Tibial nerve (tissue), 4 donors: ENCODE measurements around the gene SCOC. TPM values are rescaled to one million over a fixed set of nuclear protein-coding genes. Genes with fewer than 3 reads are reported as not detected.

Source experiments
- DNase-seq, 2 donors: peaks; one replicate each; pipeline ENCODE4 v3.0.0-alpha.2; 2019; ENCODE audit warnings: low spot score in 2 of 2
- H3K27ac ChIP-seq, 4 donors: fragments of 200-600 bp; sonication (generic) in 3 of 4; one replicate each; pipeline ENCODE4 v1.5.1; 2017 to 2019; ENCODE audit warnings: mild to moderate bottlenecking in 1 of 4
- H3K27me3 ChIP-seq, 2 donors: fragments of 200-600 bp; sonication (generic) in 1 of 2; one replicate each; pipeline versions ENCODE4 v1.5.1 to v1.6.0; 2017 to 2019
- H3K36me3 ChIP-seq, 3 donors: fragments of 200-600 bp; sonication (generic); one replicate each; pipeline ENCODE4 v1.5.1; 2018 to 2019
- H3K4me1 ChIP-seq, 4 donors: fragments of 200-600 bp; sonication (generic) in 3 of 4; one replicate each; pipeline ENCODE4 v1.5.1; 2017 to 2019
- H3K4me3 ChIP-seq, 4 donors: fragments of 200-600 bp; sonication (generic) in 3 of 4; one replicate each; pipeline ENCODE4 v1.5.1; 2017 to 2019; ENCODE audit warnings: mild to moderate bottlenecking in 1 of 4, moderate library complexity in 1 of 4
- H3K9me3 ChIP-seq, 4 donors: fragments of 200-600 bp; sonication (generic) in 3 of 4; one replicate each; pipeline ENCODE4 v1.5.1; 2017 to 2019
- CTCF ChIP-seq, 5 experiments: fragments of 200-600 bp in 3 of 5; fragments of 450-650 bp in 2 of 5; sonication (generic) in 3 of 5; IDR thresholded peaks; one replicate each; pipeline ENCODE4 v1.5.1; 2016 to 2019; ENCODE audit warnings: antibody characterized with exemption in 5 of 5, mild to moderate bottlenecking in 3 of 5, moderate library complexity in 2 of 5
- EP300 ChIP-seq, 2 donors: sonication (generic); formaldehyde crosslinking; IDR thresholded peaks; one replicate each; pipeline ENCODE4 v1.6.1; 2017; ENCODE audit warnings: antibody characterized with exemption in 2 of 2, mild to moderate bottlenecking in 1 of 2
- POLR2A ChIP-seq, 2 donors: fragments of 450-650 bp; IDR thresholded peaks; one replicate each; pipeline ENCODE4 v1.6.1; 2017; ENCODE audit warnings: antibody characterized with exemption in 2 of 2, mild to moderate bottlenecking in 2 of 2, moderate library complexity in 2 of 2
- WGBS, 2 donors: methylation state at CpG; one replicate each; pipeline ENCODE4 v1.1.5; 2018; 5-methylcytosine and 5-hydroxymethylcytosine counted together
- total RNA-seq, 4 donors: library from RNA; depleted of rRNA; stranded (reverse); fragments of >200 nt; gene quantifications; one replicate each; pipeline ENCODE4 v1.1.0, GENCODE V29; 2016

SCOC gene
- total RNA-seq, 4 donors from 2014 or later = 35.7 to 51.9 (median 46.5) TPM

- H3K9me3 ChIP-seq = no peaks in the 10 kb centered on the region
- TF ChIP-seq EP300 (IDR thresholded peaks at IDR 0.05) = no peak
- TF ChIP-seq CTCF (IDR thresholded peaks at IDR 0.05) = no peak
- TF ChIP-seq POLR2A (IDR thresholded peaks at IDR 0.05) = no peak
- H3K4me1 ChIP-seq = peaks cover 0 to 12% (median 0%) of the 10 kb centered on the region in 4 donors
- no peaks in the 10 kb centered on the region for H3K27me3 ChIP-seq
- no peaks in the 10 kb centered on the region for H3K36me3 ChIP-seq
- WGBS, 2 donors = 75 to 85% methylated on average over 3 of the region's 3 CpGs
- H3K27ac ChIP-seq = no peak overlapping the region
- no peak overlapping the region for H3K4me3 ChIP-seq
- no peak for DNase-seq
Observed at GRCh38 chr4:140344101-140344500, 29.3 kb upstream of the SCOC start.

GRCh38 chr4:140344621-140345020 is 28.8 kb upstream of the SCOC start:
- WGBS, 2 donors = 80 to 81% methylated on average over 9 of the region's 9 CpGs
- Histone ChIP-seq H3K4me3 (no peak overlapping the region), H3K27ac (no peak overlapping the region), H3K36me3 (no peaks in the 10 kb centered on the region), H3K27me3 (no peaks in the 10 kb centered on the region), H3K9me3 (no peaks in the 10 kb centered on the region), H3K4me1 (peaks cover 0 to 12% (median 0%) of the 10 kb centered on the region in 4 donors)
- TF ChIP-seq CTCF (IDR thresholded peaks at IDR 0.05) (no peak), EP300 (IDR thresholded peaks at IDR 0.05) (no peak), POLR2A (IDR thresholded peaks at IDR 0.05) (no peak)
- no peak for DNase-seq

- Histone ChIP-seq H3K4me3 (no peak overlapping the region), H3K4me1 (peaks cover 0 to 12% (median 0%) of the 10 kb centered on the region in 4 donors), H3K27me3 (no peaks in the 10 kb centered on the region), H3K36me3 (no peaks in the 10 kb centered on the region), H3K27ac (no peak overlapping the region), H3K9me3 (no peaks in the 10 kb centered on the region)
- WGBS, 2 donors = 77 to 84% methylated on average over 9 of the region's 9 CpGs
- TF ChIP-seq EP300 (IDR thresholded peaks at IDR 0.05) (no peak), POLR2A (IDR thresholded peaks at IDR 0.05) (no peak), CTCF (IDR thresholded peaks at IDR 0.05) (no peak)
- no peak for DNase-seq
Observed at GRCh38 chr4:140346136-140346535, 27.3 kb upstream of the SCOC start.

GRCh38 chr4:140349816-140350215 is 23.6 kb upstream of the SCOC start:
- Histone ChIP-seq H3K9me3 (no peaks in the 10 kb centered on the region), H3K4me3 (no peak overlapping the region), H3K27ac (no peak overlapping the region), H3K27me3 (no peaks in the 10 kb centered on the region), H3K4me1 (no peaks in the 10 kb centered on the region), H3K36me3 (no peaks in the 10 kb centered on the region)
- no peak for DNase-seq
- TF ChIP-seq CTCF (IDR thresholded peaks at IDR 0.05) = no peak
- no peak for TF ChIP-seq POLR2A (IDR thresholded peaks at IDR 0.05)
- TF ChIP-seq EP300 (IDR thresholded peaks at IDR 0.05) = no peak
- 85 to 87% methylated on average over 2 of the region's 2 CpGs for WGBS, 2 donors

GRCh38 chr4:140351093-140352075 is 22.1 kb upstream of the SCOC start:
- Histone ChIP-seq H3K27ac (no peak overlapping the region), H3K4me1 (no peaks in the 10 kb centered on the region), H3K36me3 (no peaks in the 10 kb centered on the region), H3K9me3 (no peaks in the 10 kb centered on the region), H3K27me3 (no peaks in the 10 kb centered on the region), H3K4me3 (no peak overlapping the region)
- no peak for DNase-seq
- 69% methylated on average over 28 of the region's 28 CpGs for WGBS, 2 donors
- TF ChIP-seq CTCF (IDR thresholded peaks at IDR 0.05) = no peak
- no peak for TF ChIP-seq EP300 (IDR thresholded peaks at IDR 0.05)
- no peak for TF ChIP-seq POLR2A (IDR thresholded peaks at IDR 0.05)
